ENCODE data around the gene LARGE2. TPM values are rescaled to one million over a fixed set of nuclear protein-coding genes. Genes with fewer than 3 reads are reported as not detected.

Gene LARGE2
- total RNA-seq, 5 donors from 2014 or later (not counting 1 experiment from before 2014, with no cell fraction given), result 2.5 to 9.6 (median 5.1) TPM

GRCh38 chr11:45926536-45927331, 4.3 kb downstream of the LARGE2 start:
- POLR2A ChIA-PET, result no interaction called here
- WGBS (ENCODE audit: insufficient coverage), result 94% methylated on average over 9 of the region's 12 CpGs
- H3K4me1 Mint-ChIP-seq, result peaks cover 41 to 55% (median 45%) of the 10 kb centered on the region in 3 donors
- H3K36me3 Mint-ChIP-seq, result peaks cover 3% of the 10 kb centered on the region
- DNase-seq, result peak in 2 of 35 experiments; percentile 5 to 21
- H3K4me1 ChIP-seq (ENCODE audit: control insufficient read depth in 1 of 2, extremely low read depth in 1 of 2, insufficient read depth in 2 of 2, low read length in 2 of 2), result peaks cover 0 to 71% of the 10 kb centered on the region in 2 experiments
- no peaks in the 10 kb centered on the region for H3K9me3 Mint-ChIP-seq
- CTCF ChIA-PET, result interaction anchor here in 1 of 2 donors (1.1 kb wide), 1 partner anchor 74 kb away, joined by 5 read pairs; no protein-coding TSS in a partner anchor
- no peak overlapping the region for H3K4me3 Mint-ChIP-seq
- peak overlapping the region; percentile 52 for H3K27ac ChIP-seq (ENCODE audit: low read length)
- H3K4me3 ChIP-seq (ENCODE audit: control insufficient read depth in 1 of 2, extremely low read depth in 1 of 2, low read length in 1 of 2), result no peak overlapping the region
- H3K9me3 ChIP-seq, result no peaks in the 10 kb centered on the region
- peak overlapping the region; percentile 53 to 74 for H3K27ac Mint-ChIP-seq
- H3K27me3 ChIP-seq (replicated peaks in 1 of 2; ENCODE audit: control insufficient read depth in 2 of 2, extremely low read depth in 1 of 2, insufficient read depth in 2 of 2, low read length in 1 of 2), result peaks cover 3 to 13% of the 10 kb centered on the region in 2 experiments
- peaks cover 0 to 8% of the 10 kb centered on the region in 2 donors for H3K27me3 Mint-ChIP-seq
- H3K36me3 ChIP-seq (ENCODE audit: control insufficient read depth in 2 of 2, extremely low read depth in 1 of 2, insufficient read depth in 1 of 2, low read length in 1 of 2), result peaks cover 0 to 6% of the 10 kb centered on the region in 2 donors
- no peak for ATAC-seq (replicated peaks in 1 of 4)

DNA sequence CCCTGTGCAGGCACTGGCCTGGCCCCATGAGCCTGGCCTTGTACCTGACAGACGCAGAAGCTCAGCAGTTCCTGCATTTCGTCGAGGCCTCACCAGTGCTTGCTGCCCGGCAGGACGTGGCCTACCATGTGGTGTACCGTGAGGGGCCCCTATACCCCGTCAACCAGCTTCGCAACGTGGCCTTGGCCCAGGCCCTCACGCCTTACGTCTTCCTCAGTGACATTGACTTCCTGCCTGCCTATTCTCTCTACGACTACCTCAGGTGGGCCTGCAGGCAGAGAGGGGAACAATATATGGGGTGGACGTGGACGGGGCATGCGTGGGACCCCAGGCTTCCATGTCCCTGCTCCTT, 4.9 kb downstream of the LARGE2 start:
- Mint-ChIP-seq H3K27ac (peak overlapping the region; percentile 53 to 74), H3K27me3 (peaks cover 0 to 7% of the 10 kb centered on the region in 2 donors), H3K9me3 (no peaks in the 10 kb centered on the region), H3K36me3 (peaks cover 5% of the 10 kb centered on the region), H3K4me1 (peaks cover 45 to 61% (median 46%) of the 10 kb centered on the region in 3 donors), H3K4me3 (no peak overlapping the region)
- ATAC-seq (replicated peaks in 1 of 4) (no peak), DNase-seq (peak in 3 of 35 experiments; percentile 6 to 25 (median 10))
- WGBS (ENCODE audit: insufficient coverage), result 47% methylated on average over 12 of the region's 15 CpGs
- Histone ChIP-seq H3K4me3 (ENCODE audit: control insufficient read depth in 1 of 2, extremely low read depth in 1 of 2, low read length in 1 of 2) (no peak overlapping the region), H3K9me3 (no peaks in the 10 kb centered on the region), H3K27ac (ENCODE audit: low read length) (peak overlapping the region; percentile 52), H3K36me3 (ENCODE audit: control insufficient read depth in 2 of 2, extremely low read depth in 1 of 2, insufficient read depth in 1 of 2, low read length in 1 of 2) (peaks cover 0 to 12% of the 10 kb centered on the region in 2 donors), H3K4me1 (ENCODE audit: control insufficient read depth in 1 of 2, extremely low read depth in 1 of 2, insufficient read depth in 2 of 2, low read length in 2 of 2) (peaks cover 0 to 73% of the 10 kb centered on the region in 2 experiments), H3K27me3 (replicated peaks in 1 of 2; ENCODE audit: control insufficient read depth in 2 of 2, extremely low read depth in 1 of 2, insufficient read depth in 2 of 2, low read length in 1 of 2) (peaks cover 3 to 10% of the 10 kb centered on the region in 2 experiments)
- ChIA-PET CTCF (interaction anchor here in 1 of 2 donors (1.1 kb wide), 1 partner anchor 73 kb away, joined by 5 read pairs; no protein-coding TSS in a partner anchor), POLR2A (no interaction called here)

DNA sequence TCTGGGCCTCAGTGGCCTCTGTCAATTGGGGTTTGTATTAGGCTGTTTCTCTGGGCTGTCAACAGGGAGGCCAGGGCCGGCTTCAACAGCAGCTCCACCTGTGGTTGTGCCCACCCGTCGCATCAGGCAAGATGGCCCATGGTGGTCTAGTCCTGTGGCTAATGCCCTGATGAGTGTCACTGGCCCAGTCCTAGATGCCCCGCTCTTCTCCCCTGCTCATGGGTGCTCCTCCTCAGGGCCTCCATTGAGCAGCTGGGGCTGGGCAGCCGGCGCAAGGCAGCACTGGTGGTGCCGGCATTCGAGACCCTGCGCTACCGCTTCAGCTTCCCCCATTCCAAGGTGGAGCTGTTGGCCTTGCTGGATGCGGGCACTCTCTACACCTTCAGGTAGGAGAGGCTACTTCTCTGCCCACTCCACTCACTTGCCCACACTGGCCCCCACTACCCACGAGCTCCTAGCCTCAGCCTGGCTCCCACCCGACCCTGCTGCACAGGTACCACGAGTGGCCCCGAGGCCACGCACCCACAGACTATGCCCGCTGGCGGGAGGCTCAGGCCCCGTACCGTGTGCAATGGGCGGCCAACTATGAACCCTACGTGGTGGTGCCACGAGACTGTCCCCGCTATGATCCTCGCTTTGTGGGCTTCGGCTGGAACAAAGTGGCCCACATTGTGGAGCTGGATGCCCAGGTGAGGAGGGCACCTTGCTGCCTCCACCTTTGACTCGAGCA, 5.4 kb downstream of the LARGE2 start:
- H3K4me1 ChIP-seq (ENCODE audit: control insufficient read depth in 1 of 2, extremely low read depth in 1 of 2, insufficient read depth in 2 of 2, low read length in 2 of 2), result peaks cover 0 to 70% of the 10 kb centered on the region in 2 experiments
- POLR2A ChIA-PET, result no interaction called here
- peak overlapping the region; percentile 52 for H3K27ac ChIP-seq (ENCODE audit: low read length)
- peaks cover 0 to 13% of the 10 kb centered on the region in 2 donors for H3K36me3 ChIP-seq (ENCODE audit: control insufficient read depth in 2 of 2, extremely low read depth in 1 of 2, insufficient read depth in 1 of 2, low read length in 1 of 2)
- CTCF ChIA-PET, result interaction anchor here in 1 of 2 donors (1.1 kb wide), 1 partner anchor 73 kb away, joined by 5 read pairs; no protein-coding TSS in a partner anchor
- Mint-ChIP-seq H3K36me3 (peaks cover 5% of the 10 kb centered on the region), H3K27me3 (peaks cover 0 to 7% of the 10 kb centered on the region in 2 donors), H3K4me3 (no peak overlapping the region), H3K4me1 (peaks cover 46 to 62% (median 47%) of the 10 kb centered on the region in 3 donors), H3K27ac (peak overlapping the region; percentile 53 to 74), H3K9me3 (no peaks in the 10 kb centered on the region)
- no peaks in the 10 kb centered on the region for H3K9me3 ChIP-seq
- ATAC-seq (replicated peaks in 1 of 4) (no peak), DNase-seq (peak in 1 of 35 experiments; percentile 5)
- peaks cover 3 to 10% of the 10 kb centered on the region in 2 experiments for H3K27me3 ChIP-seq (replicated peaks in 1 of 2; ENCODE audit: control insufficient read depth in 2 of 2, extremely low read depth in 1 of 2, insufficient read depth in 2 of 2, low read length in 1 of 2)
- H3K4me3 ChIP-seq (ENCODE audit: control insufficient read depth in 1 of 2, extremely low read depth in 1 of 2, low read length in 1 of 2), result no peak overlapping the region
- WGBS (ENCODE audit: insufficient coverage), result 96% methylated on average over 21 of the region's 27 CpGs

- ChIA-PET POLR2A (no interaction called here), CTCF (no interaction called here)
- Histone ChIP-seq H3K4me3 (ENCODE audit: control insufficient read depth in 1 of 2, extremely low read depth in 1 of 2, low read length in 1 of 2) (no peak overlapping the region), H3K9me3 (no peaks in the 10 kb centered on the region), H3K27ac (ENCODE audit: low read length) (no peak overlapping the region), H3K36me3 (ENCODE audit: control insufficient read depth in 2 of 2, extremely low read depth in 1 of 2, insufficient read depth in 1 of 2, low read length in 1 of 2) (peaks cover 2 to 22% of the 10 kb centered on the region in 2 donors), H3K27me3 (replicated peaks in 1 of 2; ENCODE audit: control insufficient read depth in 2 of 2, extremely low read depth in 1 of 2, insufficient read depth in 2 of 2, low read length in 1 of 2) (peaks cover 3 to 4% of the 10 kb centered on the region in 2 experiments), H3K4me1 (ENCODE audit: control insufficient read depth in 1 of 2, extremely low read depth in 1 of 2, insufficient read depth in 2 of 2, low read length in 2 of 2) (peaks cover 0 to 64% of the 10 kb centered on the region in 2 experiments)
- DNase-seq (peak in 1 of 35 experiments; percentile 5), ATAC-seq (replicated peaks in 1 of 4) (no peak)
- Mint-ChIP-seq H3K36me3 (peaks cover 5% of the 10 kb centered on the region), H3K4me3 (peak overlapping the region in 1 of 3 donors; percentile 87), H3K4me1 (peaks cover 42 to 59% (median 43%) of the 10 kb centered on the region in 3 donors), H3K27ac (peak overlapping the region; percentile 64 to 74), H3K27me3 (peaks cover 0 to 3% of the 10 kb centered on the region in 2 donors), H3K9me3 (no peaks in the 10 kb centered on the region)
- WGBS (ENCODE audit: insufficient coverage), result 93% methylated on average over 6 of the region's 13 CpGs
These were observed 6.2 kb downstream of the LARGE2 start for GRCh38 chr11:45928535-45929215.

GRCh38 chr11:45929486-45930030, 7.1 kb downstream of the LARGE2 start:
- Histone ChIP-seq H3K4me1 (ENCODE audit: control insufficient read depth in 1 of 2, extremely low read depth in 1 of 2, insufficient read depth in 2 of 2, low read length in 2 of 2) (peaks cover 0 to 57% of the 10 kb centered on the region in 2 experiments), H3K36me3 (ENCODE audit: control insufficient read depth in 2 of 2, extremely low read depth in 1 of 2, insufficient read depth in 1 of 2, low read length in 1 of 2) (peaks cover 6 to 31% of the 10 kb centered on the region in 2 donors), H3K4me3 (ENCODE audit: control insufficient read depth in 1 of 2, extremely low read depth in 1 of 2, low read length in 1 of 2) (no peak overlapping the region), H3K27me3 (replicated peaks in 1 of 2; ENCODE audit: control insufficient read depth in 2 of 2, extremely low read depth in 1 of 2, insufficient read depth in 2 of 2, low read length in 1 of 2) (peaks cover under 1 to 3% of the 10 kb centered on the region in 2 experiments), H3K9me3 (no peaks in the 10 kb centered on the region), H3K27ac (ENCODE audit: low read length) (peak overlapping the region; percentile 70)
- DNase-seq (no peak), ATAC-seq (replicated peaks in 1 of 4) (peak; percentile 28 to 31 (median 30))
- CTCF ChIA-PET, result interaction anchor here (0.7 to 1.3 kb wide), 4 partner anchors 36 to 86 kb away, joined by 3 to 11 read pairs (median 4); no protein-coding TSS in a partner anchor
- Mint-ChIP-seq H3K4me3 (peak overlapping the region in 2 of 3 donors; percentile 61 to 87), H3K27ac (peak overlapping the region; percentile 94), H3K9me3 (no peaks in the 10 kb centered on the region), H3K36me3 (peaks cover 7% of the 10 kb centered on the region), H3K4me1 (peaks cover 36 to 53% (median 37%) of the 10 kb centered on the region in 3 donors), H3K27me3 (no peaks in the 10 kb centered on the region)
- 83% methylated on average over 3 of the region's 10 CpGs for WGBS (ENCODE audit: insufficient coverage)
- POLR2A ChIA-PET, result interaction anchor here (0.6 to 0.7 kb wide), 3 partner anchors 22 to 74 kb away, joined by 3 to 12 read pairs (median 3); no protein-coding TSS in a partner anchor
